K562 (cell line): ENCODE measurements around the gene FUT8.

Source experiments
- CTCF ChIP-seq, 3 experiments: IDR thresholded peaks in 2 of 3; conservative IDR thresholded peaks in 1 of 3; 2 replicates each; pipeline ENCODE4 v1.5.1; 2011 to 2012; ENCODE audit warnings: low read length in 3 of 3, mild to moderate bottlenecking in 3 of 3, control low read depth in 2 of 3, improper control_type of control experiment in 1 of 3, inconsistent platforms in 1 of 3, low read depth in 1 of 3, mixed read lengths in 1 of 3, moderate library complexity in 1 of 3; ENCODE audit not compliant: insufficient read depth in 2 of 3
- ERF ChIP-seq: fragments of 450-650 bp; formaldehyde crosslinking; IDR thresholded peaks from 2 replicates; pipeline ENCODE4 v1.4.0; 2020; ENCODE audit warnings: mild to moderate bottlenecking, mixed read lengths
- FOXM1 ChIP-seq, 2 experiments: fragments of 450-650 bp in 1 of 2; sonication (generic) in 1 of 2; formaldehyde crosslinking in 1 of 2; IDR thresholded peaks; 2 replicates each; pipeline versions ENCODE4 v1.6.1 to v1.9.0; 2017 to 2022; ENCODE audit warnings: low read depth in 2 of 2, mild to moderate bottlenecking in 2 of 2, missing genetic modification reagents in 1 of 2, moderate library complexity in 1 of 2
- HOMEZ ChIP-seq: fragments of 250-450 bp; sonication (Bioruptor Pico); IDR thresholded peaks from 2 replicates; pipeline ENCODE4 v1.4.0; 2020; ENCODE audit warnings: mild to moderate bottlenecking, moderate library complexity
- RB1 ChIP-seq: fragments of 450-650 bp; IDR thresholded peaks from 2 replicates; pipeline ENCODE4 v1.6.1; 2017; ENCODE audit warnings: low read depth, mild to moderate bottlenecking
- ZNF224 ChIP-seq: sonication (generic); formaldehyde crosslinking; IDR thresholded peaks from 2 replicates; pipeline ENCODE4 v1.8.0; 2022; ENCODE audit warnings: mild to moderate bottlenecking, missing genetic modification reagents
- TF ChIP-seq, protein P1 (sequence below): fragments of 450-650 bp; formaldehyde crosslinking; IDR thresholded peaks from 2 replicates; pipeline ENCODE4 v1.4.0; 2020; ENCODE audit warnings: mild to moderate bottlenecking, mixed read lengths
- TF ChIP-seq, protein P2 (sequence below): sonication (generic); formaldehyde crosslinking; IDR thresholded peaks from 2 replicates; pipeline ENCODE4 v1.8.1; 2023; ENCODE audit warnings: mild to moderate bottlenecking, missing genetic modification reagents

DNA sequence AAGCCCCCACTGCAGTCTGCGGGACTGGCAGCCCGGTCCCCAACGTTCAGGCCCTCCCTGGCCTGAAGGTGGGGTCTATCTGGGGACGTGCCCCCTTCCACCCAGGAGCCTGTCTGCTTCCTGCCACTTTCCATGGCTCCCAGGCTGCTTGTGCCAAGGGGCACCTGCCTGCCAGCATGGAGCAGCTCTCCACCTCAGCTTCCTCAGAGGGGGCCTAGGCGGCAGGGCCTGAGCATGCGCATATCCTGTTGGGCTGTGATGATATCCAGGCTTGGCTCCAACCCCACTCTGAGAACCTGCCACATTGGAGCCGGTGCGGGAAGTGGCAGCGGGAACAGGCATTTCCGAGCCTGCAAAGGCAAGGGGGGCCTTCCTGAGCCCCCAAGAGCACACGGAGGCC lies 57.4 kb downstream of the FUT8 start:
- TF ChIP-seq RB1 (no peak), CTCF (IDR thresholded peaks at IDR 0.05 in 2 of 3, conservative IDR thresholded peaks at IDR 0.05 in 1 of 3; ENCODE audit: insufficient read depth in 2 of 3, low read depth in 1 of 3, low read length in 3 of 3) (no peak), ZNF224 (no peak), HOMEZ (no peak), ERF (CRISPR knock-in tag) (no peak), FOXM1 (IDR thresholded peaks at IDR 0.05; ENCODE audit: low read depth) (no peak), FOXM1 (CRISPR knock-in tag; IDR thresholded peaks at IDR 0.05; ENCODE audit: low read depth) (no peak)
- TF ChIP-seq, protein P1, sequence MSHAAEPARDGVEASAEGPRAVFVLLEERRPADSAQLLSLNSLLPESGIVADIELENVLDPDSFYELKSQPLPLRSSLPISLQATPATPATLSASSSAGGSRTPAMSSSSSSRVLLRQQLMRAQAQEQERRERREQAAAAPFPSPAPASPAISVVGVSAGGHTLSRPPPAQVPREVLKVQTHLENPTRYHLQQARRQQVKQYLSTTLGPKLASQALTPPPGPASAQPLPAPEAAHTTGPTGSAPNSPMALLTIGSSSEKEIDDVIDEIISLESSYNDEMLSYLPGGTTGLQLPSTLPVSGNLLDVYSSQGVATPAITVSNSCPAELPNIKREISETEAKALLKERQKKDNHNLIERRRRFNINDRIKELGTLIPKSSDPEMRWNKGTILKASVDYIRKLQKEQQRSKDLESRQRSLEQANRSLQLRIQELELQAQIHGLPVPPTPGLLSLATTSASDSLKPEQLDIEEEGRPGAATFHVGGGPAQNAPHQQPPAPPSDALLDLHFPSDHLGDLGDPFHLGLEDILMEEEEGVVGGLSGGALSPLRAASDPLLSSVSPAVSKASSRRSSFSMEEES (CRISPR knock-in tag): no peak
- TF ChIP-seq, protein P2, sequence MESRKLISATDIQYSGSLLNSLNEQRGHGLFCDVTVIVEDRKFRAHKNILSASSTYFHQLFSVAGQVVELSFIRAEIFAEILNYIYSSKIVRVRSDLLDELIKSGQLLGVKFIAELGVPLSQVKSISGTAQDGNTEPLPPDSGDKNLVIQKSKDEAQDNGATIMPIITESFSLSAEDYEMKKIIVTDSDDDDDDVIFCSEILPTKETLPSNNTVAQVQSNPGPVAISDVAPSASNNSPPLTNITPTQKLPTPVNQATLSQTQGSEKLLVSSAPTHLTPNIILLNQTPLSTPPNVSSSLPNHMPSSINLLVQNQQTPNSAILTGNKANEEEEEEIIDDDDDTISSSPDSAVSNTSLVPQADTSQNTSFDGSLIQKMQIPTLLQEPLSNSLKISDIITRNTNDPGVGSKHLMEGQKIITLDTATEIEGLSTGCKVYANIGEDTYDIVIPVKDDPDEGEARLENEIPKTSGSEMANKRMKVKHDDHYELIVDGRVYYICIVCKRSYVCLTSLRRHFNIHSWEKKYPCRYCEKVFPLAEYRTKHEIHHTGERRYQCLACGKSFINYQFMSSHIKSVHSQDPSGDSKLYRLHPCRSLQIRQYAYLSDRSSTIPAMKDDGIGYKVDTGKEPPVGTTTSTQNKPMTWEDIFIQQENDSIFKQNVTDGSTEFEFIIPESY (CRISPR knock-in tag): no peak
